Cerebellar nuclear complex (tissue), 1 donor: ENCODE measurements around the gene CCR5AS.
"Not testable (repeated sequence)": the region's sequence is repeated elsewhere in the genome, so short reads cannot be mapped to it uniquely, and the experiment has no call there.

ENCODE experiments used
- DNase-seq, 2 experiments: peaks; one replicate each; lab custom pipeline; 2025; lab: John Stamatoyannopoulos, UW

CCR5AS gene

DNA sequence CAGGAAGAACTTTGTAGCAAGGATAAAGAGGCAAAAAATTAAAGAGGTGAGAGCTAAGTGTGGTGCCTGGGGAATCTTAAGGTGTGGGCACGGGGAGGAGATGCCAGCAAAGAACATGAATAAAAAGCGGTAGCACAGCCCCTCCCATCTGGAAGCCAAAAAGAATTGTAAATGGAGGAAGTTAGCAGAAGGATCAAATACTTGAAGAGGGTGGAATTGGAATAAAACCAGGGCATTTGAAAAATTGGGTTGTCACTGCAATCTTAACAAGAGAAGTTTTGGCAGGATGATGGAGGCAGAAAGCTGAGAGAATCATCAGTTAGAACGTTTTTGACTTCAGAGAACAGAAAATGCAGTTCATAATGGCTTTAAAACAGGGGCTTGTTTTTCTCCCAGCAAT is 50.6 kb downstream of the CCR5AS start:
- no peak for DNase-seq

DNA sequence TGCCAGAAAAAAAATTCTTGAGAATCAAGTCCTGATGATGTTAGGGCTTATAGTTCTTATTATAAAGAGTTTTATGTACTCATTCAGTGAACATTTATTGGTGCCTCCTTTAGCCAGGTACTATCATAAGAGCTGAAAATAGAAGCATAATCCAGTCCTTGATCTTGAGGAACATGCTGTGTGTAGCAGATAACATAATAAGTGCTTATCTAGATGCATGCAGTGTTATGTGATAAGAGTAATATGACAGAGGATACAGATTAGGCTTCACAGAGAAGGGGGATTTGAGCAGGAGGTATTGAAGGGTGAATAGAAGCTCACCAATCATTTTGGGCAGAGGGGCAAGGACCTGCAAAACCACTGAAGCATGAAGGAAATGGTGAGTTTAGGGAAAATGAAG is 51.9 kb downstream of the CCR5AS start:
- no peak for DNase-seq

DNA sequence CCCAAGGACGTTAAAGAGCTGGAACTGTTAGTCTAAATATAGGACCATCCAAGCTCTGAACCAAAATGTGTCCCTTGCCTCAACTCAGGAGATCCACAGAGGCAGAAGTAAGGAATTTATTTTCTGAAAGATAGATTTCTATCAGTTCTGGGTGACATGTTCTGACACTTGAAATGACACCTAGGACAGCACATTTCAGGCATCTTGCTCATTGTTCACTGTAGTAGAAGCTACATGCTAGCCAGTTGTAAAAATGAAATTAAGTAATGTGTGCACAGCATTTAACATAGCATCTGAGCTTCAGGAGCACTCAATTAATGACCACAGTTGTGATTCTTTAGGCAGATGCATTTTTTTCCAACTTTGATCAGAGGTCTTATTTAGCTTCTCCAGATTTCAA is 52.4 kb downstream of the CCR5AS start:
- no peak for DNase-seq

DNA sequence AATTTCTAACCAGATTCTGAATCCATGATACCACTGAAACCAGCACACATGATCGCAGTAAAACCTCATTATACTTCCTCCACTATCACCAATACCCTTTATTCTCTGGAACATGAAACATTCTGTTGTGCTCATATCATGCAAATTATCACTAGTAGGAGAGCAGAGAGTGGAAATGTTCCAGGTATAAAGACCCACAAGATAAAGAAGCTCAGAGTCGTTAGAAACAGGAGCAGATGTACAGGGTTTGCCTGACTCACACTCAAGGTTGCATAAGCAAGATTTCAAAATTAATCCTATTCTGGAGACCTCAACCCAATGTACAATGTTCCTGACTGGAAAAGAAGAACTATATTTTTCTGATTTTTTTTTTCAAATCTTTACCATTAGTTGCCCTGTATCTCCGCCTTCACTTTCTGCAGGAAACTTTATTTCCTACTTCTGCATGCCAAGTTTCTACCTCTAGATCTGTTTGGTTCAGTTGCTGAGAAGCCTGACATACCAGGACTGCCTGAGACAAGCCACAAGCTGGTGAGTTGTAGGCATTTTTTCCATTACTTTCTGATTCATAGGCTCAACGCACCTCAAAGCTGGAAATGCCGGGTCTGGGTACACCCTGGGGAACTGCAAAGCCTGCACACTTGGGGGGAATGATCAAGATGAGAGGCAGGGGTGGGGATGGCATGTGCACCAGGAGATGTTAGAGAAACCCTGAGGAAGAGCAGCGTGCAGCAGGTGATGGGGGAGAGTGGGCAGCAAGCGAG is 53.0 kb downstream of the CCR5AS start, which contains the start of gene CCR2:
TSS of gene CCR2 (plus strand) at position 465 of the 764 bp plus-strand sequence. CDS start 3,417 bp downstream, outside the sequence.
- no peak for DNase-seq

DNA sequence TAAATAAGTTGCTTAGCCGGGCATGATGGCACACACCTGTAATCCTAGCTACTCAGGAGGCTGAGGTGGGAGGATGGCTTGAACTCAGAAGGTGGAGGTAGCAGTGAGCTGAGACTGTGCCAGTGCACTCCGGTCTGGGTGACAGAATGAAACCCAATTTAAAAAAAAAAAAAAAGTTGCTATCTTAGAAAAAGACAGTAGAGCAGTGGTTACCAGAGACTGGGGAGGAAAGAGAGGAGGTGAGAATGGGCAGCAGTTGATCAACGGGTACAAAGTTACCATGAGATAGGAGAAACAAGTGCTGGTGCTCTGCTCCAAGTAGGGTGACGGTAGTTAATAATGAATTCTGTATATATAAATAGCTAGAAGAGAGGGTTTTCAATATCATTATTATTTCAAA is 53.8 kb downstream of the CCR5AS start:
- DNase-seq = no peak

DNA sequence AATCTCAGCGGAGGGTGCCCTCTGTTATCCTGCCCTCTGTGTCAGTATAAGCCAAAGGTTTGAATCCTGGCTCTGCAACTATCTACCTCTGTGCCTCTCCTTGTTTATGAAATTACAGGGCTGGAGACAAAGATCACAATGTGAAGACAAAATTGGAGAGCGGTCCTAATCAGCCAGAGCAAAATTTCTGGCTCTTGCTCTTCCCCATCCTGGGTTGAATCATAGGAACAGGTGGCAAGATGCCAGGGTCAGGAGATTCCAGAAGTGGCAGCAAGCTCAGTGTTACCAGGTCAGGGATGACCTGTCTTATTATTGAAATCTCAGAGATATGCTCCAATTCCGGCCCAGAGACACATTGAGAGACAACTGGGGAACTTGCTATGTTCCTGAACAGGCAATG is 55.2 kb downstream of the CCR5AS start:
- DNase-seq = no peak

DNA sequence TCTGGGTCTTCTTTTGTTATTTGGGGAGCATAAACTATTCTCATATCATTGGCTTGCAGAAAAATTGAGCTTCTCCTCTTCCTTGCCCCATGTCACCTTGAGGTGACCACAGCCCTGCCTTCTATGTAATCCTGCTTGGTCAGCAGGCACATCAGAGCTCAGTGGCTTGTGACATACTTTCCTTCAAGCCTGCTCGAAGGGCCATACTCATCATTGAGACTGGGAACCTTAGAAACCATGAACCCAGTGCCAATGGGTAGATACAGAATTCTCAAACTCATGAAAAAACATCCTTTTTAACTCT is 56.7 kb downstream of the CCR5AS start:
- no peak for DNase-seq

DNA sequence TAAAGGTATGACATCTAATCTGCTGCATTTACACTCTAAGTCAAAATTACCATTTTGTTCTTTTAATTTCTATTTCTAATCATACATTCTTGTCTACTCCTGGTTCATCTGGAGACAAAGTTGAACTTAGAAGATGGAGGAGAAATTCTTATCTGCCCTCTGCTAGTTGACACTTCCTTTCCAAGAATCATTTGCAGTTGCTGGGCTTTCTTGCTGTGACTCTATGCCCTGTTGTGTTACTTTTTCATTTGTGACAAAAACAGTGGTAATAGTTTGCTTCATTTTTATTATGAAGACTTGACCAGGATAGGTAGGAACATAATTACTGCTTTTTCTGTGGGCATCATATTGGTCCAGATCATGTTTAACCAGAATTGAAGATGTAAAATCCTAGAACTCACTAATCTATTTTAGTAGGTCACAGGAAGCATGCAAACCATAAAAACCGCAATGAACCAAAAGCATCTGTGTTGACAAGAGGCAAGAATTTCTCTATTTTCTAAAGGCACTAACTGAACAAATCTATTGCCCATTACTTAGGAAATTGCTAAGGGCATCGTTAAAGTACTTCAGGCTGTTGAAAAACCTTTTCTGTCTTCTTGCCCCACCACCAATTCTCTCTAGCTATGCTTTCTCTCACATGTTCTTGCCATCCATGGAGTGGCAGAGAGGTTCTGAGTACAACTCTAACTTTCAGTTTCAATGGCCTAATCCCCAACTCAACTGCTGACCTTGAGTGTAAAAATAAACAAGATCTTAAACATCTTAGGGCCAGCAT is 57.2 kb downstream of the CCR5AS start:
- no peak for DNase-seq

DNA sequence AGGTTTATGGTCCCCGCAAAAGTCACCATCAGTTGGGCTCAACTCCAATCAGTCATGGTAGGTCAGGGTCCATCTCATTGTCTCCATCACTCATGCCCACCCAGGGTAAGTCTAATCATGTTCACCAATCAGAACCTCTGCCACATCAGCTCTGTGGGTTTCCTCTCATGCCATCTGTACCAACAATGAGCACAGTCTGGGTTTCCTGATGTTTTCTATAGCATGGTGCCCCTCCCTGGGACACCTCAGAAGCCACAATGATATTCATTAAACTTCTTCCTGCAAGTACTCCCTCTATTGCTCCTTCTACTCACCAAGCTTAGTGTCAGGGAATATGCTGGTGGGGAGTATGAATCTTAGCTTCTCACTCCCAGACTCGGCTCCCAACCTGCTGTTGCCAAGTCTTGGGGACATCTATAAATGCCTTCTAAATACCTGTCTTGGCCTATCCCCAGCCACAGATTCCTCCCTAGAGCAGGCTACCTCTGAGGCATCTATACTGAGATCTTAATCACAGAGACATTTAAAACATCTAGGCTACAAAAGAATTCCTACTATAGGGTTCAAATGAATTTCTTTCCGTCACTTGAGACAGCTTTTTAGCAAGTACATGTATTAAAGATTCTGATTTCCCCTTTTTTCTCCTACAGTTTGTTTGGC is 57.9 kb downstream of the CCR5AS start:
- no peak for DNase-seq

DNA sequence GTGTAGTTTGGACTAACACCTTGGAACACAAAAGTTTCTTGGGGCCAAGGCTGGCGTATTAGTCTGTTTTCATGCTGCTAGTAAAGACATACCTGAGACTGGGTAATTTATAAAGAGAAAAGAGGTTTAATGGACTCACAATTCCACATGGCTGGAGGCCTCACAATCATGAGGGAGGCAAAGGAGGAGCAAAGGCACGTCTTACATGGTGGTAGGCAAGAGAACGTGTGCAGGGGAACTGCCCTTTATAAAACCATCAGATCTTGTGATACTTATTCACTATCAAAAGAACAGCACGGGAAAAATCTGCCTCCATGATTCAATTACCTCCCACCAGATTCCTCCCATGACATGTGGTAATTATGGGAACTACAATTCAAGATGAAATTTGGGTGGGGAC is 62.4 kb downstream of the CCR5AS start:
- DNase-seq = no peak

DNA sequence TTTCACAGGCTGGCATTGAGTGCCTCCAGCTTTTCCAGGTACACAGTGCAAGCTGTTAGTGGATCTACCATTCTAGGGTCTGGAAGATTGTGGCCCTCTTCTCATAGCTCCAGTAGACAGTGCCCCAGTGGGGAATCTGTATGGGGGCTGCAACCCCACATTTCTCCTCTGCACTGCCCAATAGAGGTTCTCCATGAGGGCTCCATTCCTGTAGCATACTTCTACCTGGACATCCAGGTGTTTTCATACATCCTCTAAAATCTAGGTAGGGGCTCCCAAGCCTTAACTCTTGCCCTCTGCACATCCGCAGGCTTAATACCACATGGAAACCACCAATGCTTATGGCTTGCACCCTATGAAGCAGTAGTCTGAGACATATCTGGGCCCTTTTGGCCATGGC is 68.0 kb downstream of the CCR5AS start:
- no peak for DNase-seq

DNA sequence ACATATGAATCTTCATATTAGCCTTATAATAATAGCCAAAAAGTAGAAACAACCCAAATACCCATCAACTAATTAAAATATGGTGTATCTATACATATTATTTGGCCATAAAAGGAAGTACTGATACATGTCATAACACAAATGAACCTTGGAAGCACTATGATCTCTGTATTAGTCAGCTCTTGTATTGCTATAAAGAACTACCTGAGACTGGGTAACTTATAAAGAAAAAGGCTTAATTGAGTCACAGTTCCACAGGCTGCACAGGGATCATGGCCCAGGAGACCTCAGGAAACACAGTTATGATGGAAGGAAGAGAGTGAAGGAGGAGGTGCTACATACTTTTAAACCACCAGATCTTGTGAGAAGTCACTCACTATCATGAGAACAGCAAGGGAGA is 69.0 kb downstream of the CCR5AS start:
- no peak for DNase-seq

DNA sequence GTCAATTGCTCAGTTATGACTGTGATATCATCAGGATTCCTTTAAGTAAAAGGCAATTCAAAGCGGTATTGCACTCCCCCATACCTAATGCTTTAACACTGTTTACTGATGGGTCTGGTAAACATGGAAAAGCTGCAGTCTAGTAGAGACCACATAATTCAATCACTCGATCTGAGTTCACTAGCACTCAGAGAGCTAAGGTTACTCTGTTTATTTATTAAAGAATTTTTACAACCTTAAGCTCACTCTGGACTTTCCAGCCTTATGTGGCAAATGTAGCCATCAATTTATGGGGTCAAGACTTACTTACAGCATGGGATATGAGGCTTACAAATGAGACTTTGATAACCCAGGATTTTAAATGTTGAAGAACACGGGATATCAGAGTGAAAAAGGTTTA is 71.3 kb downstream of the CCR5AS start:
- no peak for DNase-seq

DNA sequence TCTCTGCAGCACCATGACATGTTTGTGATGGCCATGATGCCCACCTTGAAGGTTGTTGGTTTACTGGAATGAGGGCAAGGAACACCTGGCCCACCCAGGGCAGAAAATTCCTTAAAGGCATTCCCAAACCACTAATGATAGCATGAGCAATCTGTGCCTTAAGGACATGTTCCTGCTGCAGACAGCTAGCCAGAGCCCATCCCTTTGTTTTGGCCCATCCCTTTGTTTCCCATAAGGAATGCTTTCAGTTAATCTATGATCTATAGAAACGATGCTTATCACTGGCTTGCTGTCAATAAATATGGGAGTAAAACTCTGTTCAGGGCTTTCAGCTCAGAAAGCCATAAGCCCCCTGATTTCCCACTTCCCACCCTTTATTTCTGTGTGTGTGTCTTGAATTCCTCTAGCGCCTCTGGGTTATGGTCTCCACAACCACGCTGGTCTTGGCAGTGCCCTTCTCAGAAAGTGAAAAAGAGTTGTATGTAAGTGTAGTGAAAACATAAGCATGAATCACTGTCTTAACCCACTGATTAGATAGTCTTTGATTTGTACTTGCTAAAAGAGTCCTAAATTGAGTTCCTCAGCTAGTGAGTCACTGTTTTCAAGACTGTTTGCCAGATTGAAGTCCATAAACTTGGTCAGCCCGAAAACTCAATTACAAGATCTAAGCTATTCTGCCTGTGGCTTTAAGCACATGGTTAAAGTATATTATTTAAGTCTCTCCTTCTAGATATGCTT is 72.0 kb downstream of the CCR5AS start:
- DNase-seq = no peak

DNA sequence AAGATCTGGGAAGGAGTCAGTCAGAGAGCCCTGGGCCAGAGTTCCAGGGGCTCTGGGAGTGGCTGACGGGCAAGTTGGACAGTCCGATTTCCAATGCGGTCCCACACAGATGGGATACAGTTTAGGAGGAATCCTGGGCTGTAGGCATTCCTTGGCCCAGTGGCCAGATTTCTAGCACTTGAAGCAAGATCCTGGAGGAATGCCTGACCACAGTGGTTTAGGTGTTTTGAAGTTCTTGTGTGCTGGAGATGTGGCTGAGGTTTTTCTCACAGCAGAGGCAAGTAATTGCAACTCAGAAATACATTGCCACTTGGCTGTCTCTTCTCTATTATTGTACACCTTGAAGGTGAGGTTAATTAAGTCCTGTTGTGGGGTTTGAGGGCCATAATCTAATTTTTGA is 76.2 kb downstream of the CCR5AS start:
- DNase-seq = not testable (repeated sequence)

DNA sequence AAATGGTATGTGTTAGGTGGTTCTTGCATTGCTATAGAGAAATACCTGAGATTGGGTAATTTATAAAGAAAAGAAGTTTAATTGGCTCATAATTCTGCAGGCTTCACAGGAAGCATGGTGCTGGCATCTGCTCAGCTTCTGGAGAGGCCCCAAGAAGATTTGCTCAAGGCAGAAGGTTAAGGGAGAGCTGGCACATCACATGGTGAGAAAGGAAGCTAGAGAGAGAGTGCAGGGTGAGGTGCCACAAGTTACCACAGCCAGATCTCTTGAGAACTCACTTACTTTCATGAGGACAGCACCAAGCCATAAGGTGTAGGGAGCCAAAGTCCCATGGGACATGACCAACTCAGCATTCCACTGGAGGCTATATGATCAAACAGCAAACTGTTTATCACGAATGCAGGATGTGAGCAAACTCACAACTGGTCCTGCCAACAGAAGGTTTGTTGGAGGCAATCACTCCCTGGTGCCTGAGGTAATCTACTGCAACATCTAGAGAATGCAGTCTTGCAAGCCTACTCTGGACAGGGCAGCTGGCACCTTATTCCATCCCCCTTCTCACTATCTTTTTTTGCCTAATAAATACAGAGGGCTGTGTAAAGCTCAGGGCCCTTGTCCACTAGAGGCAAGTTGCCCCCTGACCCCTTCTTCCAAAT is 81.1 kb downstream of the CCR5AS start:
- no peak for DNase-seq

DNA sequence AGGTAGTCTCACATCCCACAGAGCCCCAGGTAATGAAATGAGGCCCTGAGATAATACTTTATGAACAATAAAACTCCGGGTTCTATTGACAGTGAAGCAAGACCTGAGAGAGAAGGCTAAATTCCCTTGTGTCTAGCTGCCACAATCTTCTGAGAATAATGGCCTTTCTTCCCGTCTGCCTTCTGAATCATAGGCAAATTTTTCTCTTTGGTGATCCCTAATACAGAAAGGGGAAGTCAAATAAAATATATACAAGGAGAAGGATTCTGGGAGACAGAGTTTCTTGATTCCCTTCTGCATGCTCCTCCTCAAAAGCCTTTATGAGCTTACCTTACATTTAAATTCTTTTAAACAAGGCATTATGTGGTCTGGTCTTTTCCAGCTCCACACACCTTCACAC is 82.8 kb downstream of the CCR5AS start:
- DNase-seq = no peak

DNA sequence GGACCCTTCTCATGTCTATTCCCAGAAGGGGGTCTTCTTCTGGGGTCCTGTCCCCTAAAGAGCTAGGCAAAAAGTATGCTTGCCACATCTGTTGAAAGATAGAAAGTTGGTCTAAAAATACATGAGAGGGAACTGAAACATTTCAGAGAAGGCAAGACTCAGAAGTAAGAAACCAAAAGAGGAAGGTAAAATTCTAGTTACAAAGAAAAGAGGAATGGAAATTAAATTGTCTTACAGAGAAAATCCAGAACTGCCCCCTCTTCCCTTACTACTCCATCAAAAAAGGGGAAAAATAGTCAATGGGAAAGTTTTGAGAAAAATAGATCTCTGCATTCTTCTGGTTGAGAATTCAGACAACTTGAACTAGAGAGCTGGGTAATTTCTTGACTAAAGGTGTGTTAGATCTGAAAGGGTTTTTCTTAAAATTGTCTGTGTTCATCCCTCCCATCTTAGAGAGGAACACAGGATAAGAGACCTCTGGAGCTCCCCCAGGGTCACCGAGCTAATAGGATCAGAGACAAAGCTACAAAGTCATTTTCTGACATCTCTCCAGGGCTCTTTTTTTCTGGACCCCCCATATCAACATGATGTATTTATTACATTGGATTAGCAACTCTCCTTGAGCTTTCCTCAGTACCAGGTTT is 85.3 kb downstream of the CCR5AS start:
- no peak for DNase-seq

DNA sequence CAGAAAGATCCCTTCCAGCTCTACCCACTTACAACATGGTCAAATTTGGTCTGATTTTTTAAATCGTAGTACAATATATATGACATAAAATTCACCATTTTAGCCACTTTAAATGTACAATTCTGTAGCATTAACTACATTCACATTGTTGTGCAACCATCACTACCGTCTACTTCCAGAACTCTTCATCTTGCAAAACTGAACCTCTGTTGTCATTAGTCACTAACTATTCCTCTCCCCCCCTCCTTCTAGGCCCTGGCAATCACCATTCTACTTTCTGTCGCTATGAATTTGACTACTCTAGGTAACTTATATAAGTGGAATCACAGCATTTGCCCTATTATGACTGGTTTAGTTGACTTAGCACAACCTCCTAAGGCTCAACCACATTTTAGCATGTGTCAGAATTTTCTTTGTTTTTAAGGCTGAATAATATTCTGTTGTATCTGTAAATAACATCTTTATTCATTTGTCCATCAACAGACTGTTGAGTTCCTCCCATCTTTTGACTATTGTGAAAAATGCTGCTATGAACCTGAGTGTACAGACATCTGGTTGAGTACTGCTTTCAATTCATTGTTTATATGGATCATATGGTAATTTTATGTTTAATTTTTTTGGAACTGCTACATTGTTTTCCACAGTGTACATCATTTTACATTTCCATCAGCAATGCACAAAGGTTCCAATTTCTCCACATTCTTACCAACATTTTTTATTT is 88.5 kb downstream of the CCR5AS start:
- no peak for DNase-seq

DNA sequence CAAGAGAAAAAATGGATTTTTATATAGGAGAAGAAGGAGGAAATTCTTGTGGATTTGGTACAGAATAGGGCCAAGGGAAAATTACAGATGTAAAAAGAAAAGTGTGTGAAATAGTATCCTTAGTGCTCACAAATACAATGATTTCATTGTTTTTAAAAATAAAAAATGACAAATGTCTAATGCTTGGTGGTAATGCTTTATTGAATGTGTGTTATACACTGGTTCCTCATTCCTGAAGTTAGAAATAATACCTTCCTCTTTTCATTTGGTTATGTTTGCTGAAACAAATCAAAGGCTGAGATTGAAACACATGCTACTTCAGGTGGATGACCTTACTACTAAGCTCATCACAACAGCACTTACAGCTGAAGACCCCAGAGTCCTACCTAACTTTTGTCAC is 90.7 kb downstream of the CCR5AS start:
- DNase-seq = no peak

DNA sequence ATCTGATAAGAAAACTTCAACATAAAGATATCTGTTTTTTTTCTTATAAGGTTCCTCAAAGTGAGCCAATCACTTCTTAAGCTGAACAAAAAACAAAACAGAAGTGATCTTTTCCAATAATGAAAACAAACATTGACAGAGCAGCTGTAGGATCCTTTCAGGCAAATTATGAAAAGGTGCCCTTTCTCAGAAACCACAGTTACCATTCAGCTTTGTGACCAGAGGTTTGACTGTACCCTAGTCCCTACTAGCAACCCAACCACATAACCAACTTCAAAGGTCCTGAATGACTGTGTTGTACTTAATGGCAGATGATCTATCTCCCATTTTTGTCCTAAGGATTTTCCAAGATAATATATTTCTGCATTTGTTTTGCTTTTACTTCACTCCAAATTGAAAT is 92.3 kb downstream of the CCR5AS start:
- no peak for DNase-seq
